Mucosa of descending colon (tissue), 3 donors: ENCODE data around the gene CAMK2D. TPM values are rescaled to one million over a fixed set of nuclear protein-coding genes. Genes with fewer than 3 reads are reported as not detected.

Experiments
- ATAC-seq: fragments of 200-7000 bp; cut with Tn5 transposase; one replicate; pipeline ENCODE4 v1.9.1; 2020; ENCODE audit warnings: mild to moderate bottlenecking, moderate library complexity
- DNase-seq, 3 donors: peaks; one replicate each; pipeline ENCODE4 v3.0.0-alpha.2; 2020
- H3K36me3 ChIP-seq: fragments of 200-600 bp; one replicate; pipeline ENCODE4 v1.8.0; 2021; ENCODE audit warnings: low read depth, mild to moderate bottlenecking
- H3K4me1 ChIP-seq: fragments of 200-600 bp; one replicate; pipeline ENCODE4 v1.8.0; 2021; ENCODE audit warnings: low read depth, mild to moderate bottlenecking
- H3K4me3 ChIP-seq: fragments of 200-600 bp; one replicate; pipeline ENCODE4 v1.8.0; 2021; ENCODE audit warnings: mild to moderate bottlenecking
- H3K9me3 ChIP-seq: fragments of 200-600 bp; one replicate; pipeline ENCODE4 v1.8.0; 2021; ENCODE audit warnings: mild to moderate bottlenecking
- intact Hi-C, 2 donors: fragments of 100-400 bp; cut with DNase I in 1 of 2; cut with micrococcal nuclease in 1 of 2; formaldehyde crosslinking; loops; one replicate each; pipeline versions ENCODE4 v1.11.0 to v1.11.1; 2022; cut with DNase I, micrococcal nuclease
- total RNA-seq, 3 donors: library from RNA; stranded (reverse); fragmentation: NEBNext Ultra II Directional in 2 of 3; extraction: Animal tissue kit (Norgen Biotek cat#: 25700) in 2 of 3; gene quantifications; one replicate each; pipeline versions ENCODE4 v1.2.1 to v1.2.4, GENCODE V29; 2021 to 2023
- TF ChIP-seq, protein P1 (sequence below): fragments of 200-600 bp; IDR thresholded peaks from one replicate; pipeline ENCODE4 v1.8.0; 2022; ENCODE audit warnings: antibody characterized with exemption, mild to moderate bottlenecking
- donor health status: DM: no; HTN: no; CAD: no; lungs with moderate emphysema.
- donor health status: DM: no; HTN: no; CAD: no.
- donor health status: DM: no; HTN: yes; CAD: no.

The CAMK2D gene
- total RNA-seq, 3 donors from 2014 or later, result 59.8 to 83.0 (median 77.3) TPM

DNA sequence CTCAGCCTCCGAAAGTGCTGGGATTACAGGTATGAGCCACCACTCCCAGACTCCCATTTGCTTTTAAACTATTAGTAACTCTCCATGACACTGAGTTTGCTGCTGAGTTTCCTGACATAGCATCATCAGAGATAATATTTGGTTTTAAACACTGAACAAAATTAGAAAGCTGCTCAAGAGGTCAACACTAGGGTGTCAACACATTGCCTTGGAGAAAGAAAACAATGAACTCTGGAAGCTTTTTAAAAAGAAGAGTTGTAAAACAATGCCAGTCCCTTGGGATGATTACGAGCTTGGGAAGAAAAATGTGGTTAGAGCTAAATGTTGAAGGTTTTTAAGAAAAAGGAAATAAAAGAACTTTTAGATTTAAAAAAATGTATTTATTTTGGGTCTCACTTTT lies 264.8 kb downstream of the CAMK2D start:
- ATAC-seq, result no peak
- Histone ChIP-seq H3K4me1 (no peaks in the 10 kb centered on the region), H3K36me3 (peaks cover 3% of the 10 kb centered on the region), H3K4me3 (no peak overlapping the region), H3K9me3 (no peaks in the 10 kb centered on the region)
- TF ChIP-seq, protein P1, sequence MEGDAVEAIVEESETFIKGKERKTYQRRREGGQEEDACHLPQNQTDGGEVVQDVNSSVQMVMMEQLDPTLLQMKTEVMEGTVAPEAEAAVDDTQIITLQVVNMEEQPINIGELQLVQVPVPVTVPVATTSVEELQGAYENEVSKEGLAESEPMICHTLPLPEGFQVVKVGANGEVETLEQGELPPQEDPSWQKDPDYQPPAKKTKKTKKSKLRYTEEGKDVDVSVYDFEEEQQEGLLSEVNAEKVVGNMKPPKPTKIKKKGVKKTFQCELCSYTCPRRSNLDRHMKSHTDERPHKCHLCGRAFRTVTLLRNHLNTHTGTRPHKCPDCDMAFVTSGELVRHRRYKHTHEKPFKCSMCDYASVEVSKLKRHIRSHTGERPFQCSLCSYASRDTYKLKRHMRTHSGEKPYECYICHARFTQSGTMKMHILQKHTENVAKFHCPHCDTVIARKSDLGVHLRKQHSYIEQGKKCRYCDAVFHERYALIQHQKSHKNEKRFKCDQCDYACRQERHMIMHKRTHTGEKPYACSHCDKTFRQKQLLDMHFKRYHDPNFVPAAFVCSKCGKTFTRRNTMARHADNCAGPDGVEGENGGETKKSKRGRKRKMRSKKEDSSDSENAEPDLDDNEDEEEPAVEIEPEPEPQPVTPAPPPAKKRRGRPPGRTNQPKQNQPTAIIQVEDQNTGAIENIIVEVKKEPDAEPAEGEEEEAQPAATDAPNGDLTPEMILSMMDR, result no peak
- no peak for DNase-seq
- intact Hi-C loops, result no loop called here

DNA sequence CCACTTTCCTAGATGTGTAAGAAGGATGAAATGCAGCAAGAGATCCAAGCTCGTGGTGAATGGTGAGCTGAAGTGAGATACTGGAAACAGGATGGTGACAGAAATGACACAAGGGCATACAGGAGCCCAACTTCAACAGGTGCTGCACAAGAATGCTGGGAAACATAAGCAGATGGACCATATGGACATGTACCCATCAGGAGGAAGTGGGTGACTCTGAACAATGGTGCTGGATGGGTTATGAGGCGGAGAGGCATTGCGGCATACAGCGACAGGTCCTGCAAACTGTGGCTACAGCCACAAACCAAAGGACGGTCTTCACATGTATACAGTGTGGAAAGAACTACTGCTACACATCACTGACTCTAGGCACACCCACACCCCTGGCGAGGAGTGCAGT lies 265.7 kb downstream of the CAMK2D start:
- intact Hi-C loops, result no loop called here
- Histone ChIP-seq H3K4me3 (no peak overlapping the region), H3K9me3 (no peaks in the 10 kb centered on the region), H3K4me1 (no peaks in the 10 kb centered on the region), H3K36me3 (peaks cover 3% of the 10 kb centered on the region)
- TF ChIP-seq, protein P1, result no peak
- DNase-seq (no peak), ATAC-seq (no peak)

DNA sequence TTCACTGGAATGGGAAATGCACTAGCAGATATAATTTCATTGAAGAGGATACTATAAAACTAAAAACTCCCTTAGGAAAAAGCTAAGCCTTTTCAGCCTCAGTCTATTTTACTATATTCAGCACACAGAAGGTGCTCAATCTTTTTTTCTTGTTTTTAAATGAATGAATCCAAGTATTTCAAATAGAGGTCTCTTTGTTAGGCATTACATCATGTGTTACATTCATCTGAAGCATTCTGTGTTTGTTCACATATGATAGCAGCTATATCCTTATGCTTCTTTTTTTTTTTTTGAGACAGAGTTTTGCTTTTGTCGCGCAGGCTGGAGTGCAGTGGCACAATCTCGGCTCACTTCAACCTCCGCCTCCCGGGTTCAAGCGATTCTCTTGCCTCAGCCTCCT lies 278.4 kb downstream of the CAMK2D start:
- no peak for DNase-seq
- no peak for ATAC-seq
- no peaks in the 10 kb centered on the region for H3K9me3 ChIP-seq

DNA sequence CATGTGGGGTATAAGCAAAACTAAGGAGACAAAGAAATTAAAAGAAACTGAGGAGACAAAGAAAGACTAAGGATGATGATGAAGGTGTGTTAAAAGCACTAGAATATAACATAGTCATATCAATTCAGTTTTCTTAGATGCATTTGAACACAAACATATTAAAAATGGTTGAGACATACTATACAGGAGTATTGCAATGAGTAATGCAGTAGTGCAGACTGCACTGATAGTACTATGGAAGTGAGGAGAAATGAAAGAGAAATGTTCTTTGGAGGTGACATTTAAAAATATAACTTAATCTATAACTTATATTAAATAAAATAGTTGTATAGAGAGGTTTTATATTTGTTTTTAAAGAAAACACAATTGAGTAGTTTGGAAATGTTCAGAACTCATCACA lies 279.2 kb downstream of the CAMK2D start:
- peaks cover under 1% of the 10 kb centered on the region for H3K9me3 ChIP-seq
- no peak for ATAC-seq
- intact Hi-C loops, result no loop called here

More for the DNA sequence above, 278.4 kb downstream of the CAMK2D start:
- H3K4me1 ChIP-seq, result no peaks in the 10 kb centered on the region
- TF ChIP-seq, protein P1, result no peak
- H3K4me3 ChIP-seq, result no peak overlapping the region
- intact Hi-C loops, result no loop called here
- no peaks in the 10 kb centered on the region for H3K36me3 ChIP-seq

DNA sequence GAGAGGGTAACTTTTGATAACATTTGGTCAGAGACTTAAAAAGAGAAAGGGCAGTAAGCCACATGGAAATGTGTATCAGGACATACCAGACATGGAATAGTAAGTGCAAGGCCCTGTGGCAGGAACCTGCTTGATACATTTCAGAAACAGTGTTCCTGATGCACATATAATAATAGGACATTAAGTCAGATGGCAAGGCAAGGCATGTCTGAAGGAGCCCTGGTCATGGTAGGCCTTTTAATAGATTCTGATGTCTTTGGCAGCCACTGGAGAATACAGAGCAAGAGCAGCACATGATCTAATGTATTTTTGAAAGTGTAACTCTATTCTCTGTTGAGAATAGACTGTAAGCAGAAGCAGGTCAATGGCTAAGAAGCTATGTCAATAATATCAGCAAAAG lies 279.7 kb downstream of the CAMK2D start:
- TF ChIP-seq, protein P1, result no peak
- Histone ChIP-seq H3K4me1 (no peaks in the 10 kb centered on the region), H3K4me3 (no peak overlapping the region), H3K9me3 (peaks cover 6% of the 10 kb centered on the region), H3K36me3 (no peaks in the 10 kb centered on the region)
- ATAC-seq (no peak), DNase-seq (no peak)
- intact Hi-C loops, result no loop called here

More for the DNA sequence above, 279.2 kb downstream of the CAMK2D start:
- TF ChIP-seq, protein P1, result no peak
- Histone ChIP-seq H3K4me1 (no peaks in the 10 kb centered on the region), H3K4me3 (no peak overlapping the region), H3K36me3 (no peaks in the 10 kb centered on the region)
- no peak for DNase-seq

DNA sequence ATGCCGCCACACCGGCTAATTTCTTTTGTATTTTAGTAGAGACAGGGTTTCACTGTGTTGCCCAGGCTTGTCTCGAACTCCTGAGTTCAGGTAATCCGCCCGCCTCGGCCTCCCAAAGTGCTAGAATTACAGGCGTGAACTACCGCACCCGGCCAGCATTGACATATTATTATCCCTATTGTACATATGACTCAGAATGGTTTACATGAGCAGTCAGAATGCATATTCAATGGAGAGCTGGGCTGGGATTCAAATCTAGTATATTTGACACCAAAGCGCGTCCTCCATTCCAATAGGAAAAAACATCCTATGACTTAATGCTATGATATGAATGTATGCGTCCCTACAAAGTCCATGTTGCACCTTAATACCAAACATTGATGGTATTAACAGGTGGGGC lies 281.4 kb downstream of the CAMK2D start:
- no peaks in the 10 kb centered on the region for H3K4me1 ChIP-seq
- ATAC-seq (no peak), DNase-seq (no peak)
- TF ChIP-seq, protein P1, result no peak
- no peak overlapping the region for H3K4me3 ChIP-seq
- no peaks in the 10 kb centered on the region for H3K36me3 ChIP-seq
- H3K9me3 ChIP-seq, result peaks cover 7% of the 10 kb centered on the region
- intact Hi-C loops, result no loop called here
